HAP-1 (cell line): ENCODE results near the gene IPO11.
"Not testable (repeated sequence)": the region's sequence is repeated elsewhere in the genome, so short reads cannot be mapped to it uniquely, and the experiment has no call there.

ENCODE experiments used
- DNase-seq, 2 experiments: peaks; one replicate each; pipeline ENCODE4 v3.0.0-alpha.2; 2016 to 2020; ENCODE audit warnings: low spot score in 2 of 2
- H3K27me3 ChIP-seq: fragments of 250-450 bp; sonication (Bioruptor Pico); 2 replicates; pipeline ENCODE4 v1.5.1; 2020; ENCODE audit warnings: low read depth, mild to moderate bottlenecking, moderate library complexity
- H3K36me3 ChIP-seq: fragments of 250-450 bp; sonication (Bioruptor Pico); replicated peaks from 2 replicates; pipeline ENCODE4 v1.5.1; 2020; ENCODE audit warnings: mild to moderate bottlenecking
- H3K4me1 ChIP-seq: fragments of 250-450 bp; sonication (Bioruptor Pico); 2 replicates; pipeline ENCODE4 v1.5.1; 2020; ENCODE audit warnings: mild to moderate bottlenecking
- H3K4me3 ChIP-seq: fragments of 250-450 bp; sonication (Bioruptor Pico); 2 replicates; pipeline ENCODE4 v1.5.1; 2020; ENCODE audit warnings: mild to moderate bottlenecking, moderate library complexity
- H3K9me3 ChIP-seq: fragments of 250-450 bp; sonication (Bioruptor Pico); 2 replicates; pipeline ENCODE4 v1.5.1; 2020; ENCODE audit warnings: mild to moderate bottlenecking, moderate library complexity
- in situ Hi-C: fragments of 300-500 bp; cut with MboI; formaldehyde crosslinking; loops from 3 replicates; pipeline ENCODE4 v1.14.3; 2020; ENCODE audit warnings: low sequenced_read_pairs, inconsistent platforms, mixed read lengths

Gene IPO11

GRCh38 chr5:62676596-62676995, 264.0 kb downstream of the IPO11 start:
- not testable (repeated sequence) for DNase-seq

More at GRCh38 chr5:62676596-62676995, 264.0 kb downstream of the IPO11 start:
- H3K27me3 ChIP-seq, H3K4me1 ChIP-seq, H3K4me3 ChIP-seq, H3K9me3 ChIP-seq, in situ Hi-C loops, H3K36me3 ChIP-seq: not testable (repeated sequence)
